ENCODE measurements around the gene PRR36. TPM values are rescaled to one million over a fixed set of nuclear protein-coding genes. Genes with fewer than 3 reads are reported as not detected.

PRR36 gene
- total RNA-seq, 2 experiments from 2014 or later, result 0.25 to 0.30 TPM

- DNase-seq, result peak in 2 of 14 experiments; percentile 27 to 49
- Mint-ChIP-seq H3K4me1 (ENCODE audit: low read depth) (peaks cover 34% of the 10 kb centered on the region), H3K36me3 (ENCODE audit: low read depth) (peaks cover 23% of the 10 kb centered on the region), H3K27me3 (peaks cover 39% of the 10 kb centered on the region), H3K9me3 (no peaks in the 10 kb centered on the region), H3K4me3 (peak overlapping the region; percentile 82), H3K27ac (no peak overlapping the region)
- Histone ChIP-seq H3K27me3 (ENCODE audit: control insufficient read depth in 1 of 2, insufficient read depth in 2 of 2, low read length in 2 of 2) (peaks cover 34 to 35% of the 10 kb centered on the region in 2 experiments), H3K4me1 (ENCODE audit: insufficient read depth, low read length) (peaks cover 55% of the 10 kb centered on the region), H3K27ac (ENCODE audit: low read depth in 1 of 2, low read length in 2 of 2) (no peak overlapping the region), H3K36me3 (ENCODE audit: insufficient read depth, low read length) (peaks cover 15% of the 10 kb centered on the region), H3K4me3 (ENCODE audit: low read length) (peak overlapping the region; percentile 20), H3K9me3 (ENCODE audit: control insufficient read depth in 1 of 2, insufficient read depth in 1 of 2, low read length in 2 of 2) (peaks cover 0 to 9% of the 10 kb centered on the region in 2 experiments)
- ChIA-PET POLR2A (interaction anchor here (1.6 to 7.7 kb wide), 5 partner anchors 13 to 236 kb away, joined by 3 to 116 read pairs (median 11); partner anchors contain the start of genes MAP2K7, TIMM44 and TRAPPC5), CTCF (interaction anchor here (0.8 to 2.8 kb wide), 3 partner anchors 12 to 85 kb away, joined by 3 to 22 read pairs (median 4); partner anchors contain the start of gene MAP2K7)
- no peak for ATAC-seq (ENCODE audit: poor library complexity)
- TF ChIP-seq CTCF (IDR thresholded peaks at IDR 0.05), result no peak
- intact Hi-C loops (cut with DNase I, micrococcal nuclease), result no loop called here
These were observed 42.7 kb upstream of the PRR36 start for GRCh38 chr19:7916955-7917266.

GRCh38 chr19:7916103-7916954 lies 42.1 kb upstream of the PRR36 start:
- H3K4me3 ChIP-seq (ENCODE audit: low read length), result peak overlapping the region; percentile 33
- Mint-ChIP-seq H3K27me3 (peaks cover 39% of the 10 kb centered on the region), H3K4me1 (ENCODE audit: low read depth) (peaks cover 32% of the 10 kb centered on the region), H3K9me3 (no peaks in the 10 kb centered on the region), H3K27ac (no peak overlapping the region), H3K4me3 (no peak overlapping the region), H3K36me3 (ENCODE audit: low read depth) (peaks cover 26% of the 10 kb centered on the region)
- ChIA-PET POLR2A (interaction anchor here (0.6 to 7.7 kb wide), 7 partner anchors 13 to 236 kb away, joined by 3 to 116 read pairs (median 4); partner anchors contain the start of genes MAP2K7, TIMM44 and TRAPPC5), CTCF (interaction anchor here (0.7 to 2.8 kb wide), 6 partner anchors 13 to 86 kb away, joined by 3 to 22 read pairs (median 4); partner anchors contain the start of gene MAP2K7)
- peaks cover 0 to 9% of the 10 kb centered on the region in 2 experiments for H3K9me3 ChIP-seq (ENCODE audit: control insufficient read depth in 1 of 2, insufficient read depth in 1 of 2, low read length in 2 of 2)
- H3K4me1 ChIP-seq (ENCODE audit: insufficient read depth, low read length), result peaks cover 49% of the 10 kb centered on the region
- H3K36me3 ChIP-seq (ENCODE audit: insufficient read depth, low read length), result peaks cover 15% of the 10 kb centered on the region
- DNase-seq (peak in 10 of 14 experiments; percentile 27 to 81 (median 48)), ATAC-seq (ENCODE audit: poor library complexity) (peak; percentile 2)
- no peak overlapping the region for H3K27ac ChIP-seq (ENCODE audit: low read depth in 1 of 2, low read length in 2 of 2)
- peaks cover 34 to 35% of the 10 kb centered on the region in 2 experiments for H3K27me3 ChIP-seq (ENCODE audit: control insufficient read depth in 1 of 2, insufficient read depth in 2 of 2, low read length in 2 of 2)
- no peak for TF ChIP-seq CTCF (IDR thresholded peaks at IDR 0.05)
- intact Hi-C loops (cut with DNase I, micrococcal nuclease), result no loop called here

- Histone ChIP-seq H3K27me3 (ENCODE audit: control insufficient read depth in 1 of 2, insufficient read depth in 2 of 2, low read length in 2 of 2) (peaks cover 34 to 35% of the 10 kb centered on the region in 2 experiments), H3K4me1 (ENCODE audit: insufficient read depth, low read length) (peaks cover 44% of the 10 kb centered on the region), H3K9me3 (ENCODE audit: control insufficient read depth in 1 of 2, insufficient read depth in 1 of 2, low read length in 2 of 2) (peaks cover 0 to 9% of the 10 kb centered on the region in 2 experiments), H3K4me3 (ENCODE audit: low read length) (peak overlapping the region; percentile 33), H3K36me3 (ENCODE audit: insufficient read depth, low read length) (peaks cover 23% of the 10 kb centered on the region), H3K27ac (ENCODE audit: low read depth in 1 of 2, low read length in 2 of 2) (no peak overlapping the region)
- ATAC-seq (ENCODE audit: poor library complexity) (no peak), DNase-seq (peak in 1 of 14 experiments; percentile 37)
- H3K9me3 Mint-ChIP-seq, result no peaks in the 10 kb centered on the region
- TF ChIP-seq CTCF (IDR thresholded peaks at IDR 0.05), result no peak
- intact Hi-C loops (cut with DNase I, micrococcal nuclease), result no loop called here
- peaks cover 39% of the 10 kb centered on the region for H3K27me3 Mint-ChIP-seq
- peak overlapping the region; percentile 46 for H3K27ac Mint-ChIP-seq
- ChIA-PET CTCF (interaction anchor here (0.7 to 1.3 kb wide), 4 partner anchors 12 to 87 kb away, joined by 3 to 4 read pairs (median 3); partner anchors contain the start of gene MAP2K7), POLR2A (interaction anchor here (0.6 to 7.7 kb wide), 5 partner anchors 12 to 53 kb away, joined by 3 to 116 read pairs (median 4); partner anchors contain the start of genes MAP2K7 and TIMM44)
- peak overlapping the region; percentile 48 for H3K4me3 Mint-ChIP-seq
- peaks cover 25% of the 10 kb centered on the region for H3K4me1 Mint-ChIP-seq (ENCODE audit: low read depth)
- H3K36me3 Mint-ChIP-seq (ENCODE audit: low read depth), result peaks cover 26% of the 10 kb centered on the region
These were observed 41.3 kb upstream of the PRR36 start for GRCh38 chr19:7915250-7916102.

Data from CD4-positive, alpha-beta T cell (primary cell).